Osteocyte (in vitro differentiated cells): Measurements from ENCODE around the gene SLC13A4. TPM values are rescaled to one million over a fixed set of nuclear protein-coding genes. Genes with fewer than 3 reads are reported as not detected.
"Not testable (repeated sequence)": the region's sequence is repeated elsewhere in the genome, so short reads cannot be mapped to it uniquely, and the experiment has no call there.

Source experiments
- DNase-seq: peaks from one replicate; pipeline ENCODE4 v3.0.0; 2021; ENCODE audit warnings: mixed read lengths; ENCODE audit not compliant: unreplicated experiment; ENCODE audit errors: extremely low spot score
- H3K27ac Mint-ChIP-seq: one replicate; pipeline ENCODE4 v1.8.0; 2021; ENCODE audit warnings: mild to moderate bottlenecking, mixed read lengths; ENCODE audit not compliant: unreplicated experiment
- H3K27me3 Mint-ChIP-seq: one replicate; pipeline ENCODE4 v1.8.0; 2021; ENCODE audit warnings: mixed read lengths; ENCODE audit not compliant: unreplicated experiment
- H3K36me3 Mint-ChIP-seq: one replicate; pipeline ENCODE4 v1.8.0; 2021; ENCODE audit warnings: mixed read lengths; ENCODE audit not compliant: unreplicated experiment
- H3K4me1 Mint-ChIP-seq: one replicate; pipeline ENCODE4 v1.8.0; 2021; ENCODE audit warnings: mixed read lengths; ENCODE audit not compliant: unreplicated experiment
- H3K4me3 Mint-ChIP-seq: one replicate; pipeline ENCODE4 v1.8.0; 2021; ENCODE audit warnings: mild to moderate bottlenecking, moderate library complexity, mixed read lengths; ENCODE audit not compliant: unreplicated experiment
- H3K9me3 Mint-ChIP-seq: one replicate; pipeline ENCODE4 v1.8.0; 2021; ENCODE audit warnings: mixed read lengths; ENCODE audit not compliant: unreplicated experiment
- CTCF ChIP-seq: fragments of 200-600 bp; sonication (generic); IDR thresholded peaks from 2 replicates; pipeline ENCODE4 v1.5.0; 2021; ENCODE audit warnings: antibody characterized with exemption, mild to moderate bottlenecking, moderate library complexity
- total RNA-seq: library from RNA; stranded (reverse); gene quantifications from 2 replicates; pipeline ENCODE4 v1.2.1, GENCODE V29; 2021

SLC13A4 gene
- total RNA-seq, 1 donor from 2014 or later = 0.81 TPM

- Mint-ChIP-seq H3K27me3 (no peaks in the 10 kb centered on the region), H3K27ac (no peak overlapping the region), H3K4me1 (no peaks in the 10 kb centered on the region), H3K9me3 (no peaks in the 10 kb centered on the region), H3K36me3 (peaks cover 10% of the 10 kb centered on the region), H3K4me3 (no peak overlapping the region)
- no peak for TF ChIP-seq CTCF
- DNase-seq = no peak
Measured at GRCh38 chr7:135697276-135698049, 30.5 kb downstream of the SLC13A4 start.

DNA sequence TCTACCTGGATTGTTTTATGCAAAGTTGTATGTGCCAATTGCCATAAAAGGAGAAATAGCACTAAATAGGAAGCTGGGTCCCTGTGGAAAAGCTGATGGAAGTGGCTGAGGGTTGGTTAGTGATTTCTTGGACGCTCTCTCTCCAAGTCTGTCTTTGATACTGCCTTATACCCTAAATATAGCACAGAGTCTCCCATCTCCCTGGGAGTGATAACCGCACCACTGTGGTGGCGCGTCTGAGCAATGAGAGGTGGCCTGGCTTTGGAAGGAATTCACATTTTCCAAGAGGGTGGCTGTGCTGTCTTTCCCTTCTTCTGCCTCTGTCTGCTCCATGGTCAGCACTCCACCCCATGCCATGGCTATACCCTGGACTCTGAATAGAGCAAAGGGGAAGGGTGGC is 34.4 kb downstream of the SLC13A4 start:
- no peak for DNase-seq
- Mint-ChIP-seq H3K36me3 (peaks cover 9% of the 10 kb centered on the region), H3K27me3 (no peaks in the 10 kb centered on the region), H3K4me3 (no peak overlapping the region), H3K4me1 (peaks cover 6% of the 10 kb centered on the region), H3K9me3 (no peaks in the 10 kb centered on the region), H3K27ac (no peak overlapping the region)
- no peak for TF ChIP-seq CTCF

GRCh38 chr7:135692606-135693005 is 35.4 kb downstream of the SLC13A4 start:
- H3K9me3 Mint-ChIP-seq, H3K27ac Mint-ChIP-seq, DNase-seq: not testable (repeated sequence)

GRCh38 chr7:135692055-135692454 is 35.9 kb downstream of the SLC13A4 start:
- TF ChIP-seq CTCF = no peak
- no peak for DNase-seq
- Mint-ChIP-seq H3K36me3 (peaks cover 9% of the 10 kb centered on the region), H3K27me3 (no peaks in the 10 kb centered on the region), H3K4me3 (no peak overlapping the region), H3K9me3 (no peaks in the 10 kb centered on the region), H3K4me1 (peaks cover 6% of the 10 kb centered on the region), H3K27ac (no peak overlapping the region)

More at GRCh38 chr7:135692606-135693005, 35.4 kb downstream of the SLC13A4 start:
- not testable (repeated sequence) for H3K4me3 Mint-ChIP-seq, H3K4me1 Mint-ChIP-seq, H3K27me3 Mint-ChIP-seq, H3K36me3 Mint-ChIP-seq

DNA sequence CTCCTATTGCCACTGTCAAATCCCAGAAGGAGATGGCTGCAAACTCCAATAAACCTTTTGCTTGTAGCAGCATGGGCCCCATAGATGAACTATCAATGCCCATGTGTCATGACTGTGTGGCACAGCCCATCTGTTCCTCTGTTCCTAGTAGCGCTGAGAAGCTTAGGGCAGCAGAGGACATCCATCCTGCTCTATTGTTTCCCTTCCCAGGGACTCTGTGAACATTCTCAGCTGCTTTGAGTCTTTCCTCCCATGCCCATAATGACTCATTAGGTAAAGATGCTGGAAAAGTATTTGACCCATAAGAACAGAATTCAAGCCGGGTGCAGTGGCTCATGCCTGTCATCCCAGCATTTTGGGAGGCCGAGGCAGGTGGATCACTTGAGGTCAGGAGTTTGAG is 37.4 kb downstream of the SLC13A4 start:
- Mint-ChIP-seq H3K9me3 (no peaks in the 10 kb centered on the region), H3K27me3 (no peaks in the 10 kb centered on the region), H3K27ac (no peak overlapping the region), H3K4me1 (peaks cover 6% of the 10 kb centered on the region), H3K4me3 (no peak overlapping the region), H3K36me3 (peaks cover 16% of the 10 kb centered on the region)
- TF ChIP-seq CTCF = no peak
- DNase-seq = no peak
